Kidney (tissue), 14 donors: ENCODE data around the gene ERVK3-1. TPM values are rescaled to one million over a fixed set of nuclear protein-coding genes. Genes with fewer than 3 reads are reported as not detected.

Experiments used
- DNase-seq, 5 donors: peaks; one replicate each; pipeline ENCODE4 v3.0.0-alpha.2; 2013 to 2020
- FAIRE-seq: peaks from 2 replicates; lab custom pipeline; 2012; peaks lifted over from hg19 to GRCh38; lab: Jason Lieb, UNC
- H3K27ac ChIP-seq, 2 donors: one replicate each; pipeline ENCODE4 v1.7.0; 2013; ENCODE audit warnings: low read depth in 2 of 2, low read length in 2 of 2, inconsistent platforms in 1 of 2
- H3K27me3 ChIP-seq: one replicate; pipeline ENCODE4 v1.7.1; 2013; ENCODE audit warnings: low read length, inconsistent platforms; ENCODE audit not compliant: control insufficient read depth, insufficient read depth
- H3K36me3 ChIP-seq, 3 donors: one replicate each; pipeline versions ENCODE4 v1.7.0 to v1.7.1; 2013; ENCODE audit warnings: low read length in 3 of 3, control low read depth in 1 of 3, inconsistent platforms in 1 of 3; ENCODE audit not compliant: insufficient read depth in 3 of 3, control insufficient read depth in 2 of 3
- H3K4me1 ChIP-seq, 3 donors: one replicate each; pipeline versions ENCODE4 v1.7.0 to v1.7.1; 2013; ENCODE audit warnings: low read length in 3 of 3, inconsistent platforms in 1 of 3, low read depth in 1 of 3; ENCODE audit not compliant: control insufficient read depth in 2 of 3, insufficient read depth in 2 of 3
- H3K4me3 ChIP-seq, 3 donors: one replicate each; pipeline versions ENCODE4 v1.7.0 to v1.8.1; 2013; ENCODE audit warnings: low read length in 3 of 3, control low read depth in 1 of 3, inconsistent platforms in 1 of 3
- H3K9ac ChIP-seq, 3 donors: one replicate each; pipeline versions ENCODE4 v1.7.0 to v1.7.1; 2013; ENCODE audit warnings: low read length in 3 of 3, control low read depth in 1 of 3, inconsistent platforms in 1 of 3
- H3K9me3 ChIP-seq, 3 donors: one replicate each; pipeline versions ENCODE4 v1.7.0 to v1.7.1; 2013; ENCODE audit warnings: low read length in 3 of 3, control low read depth in 1 of 3, inconsistent platforms in 1 of 3; ENCODE audit not compliant: control insufficient read depth in 2 of 3, insufficient read depth in 1 of 3
- CTCF ChIP-seq: IDR thresholded peaks from 3 replicates; pipeline ENCODE4 v1.5.1; 2012; ENCODE audit warnings: mild to moderate bottlenecking, moderate library complexity, borderline replicate concordance; ENCODE audit not compliant: insufficient read depth; ENCODE audit errors: extremely low read depth
- intact Hi-C: fragments of 100-400 bp; cut with DNase I; formaldehyde crosslinking; loops from one replicate; pipeline ENCODE4 v1.11.1; 2022
- polyA plus RNA-seq: library from polyadenylated mRNA; stranded (reverse); fragments of 350-450 nt; fragmentation: Illumina TruSeq; extraction: RNeasy Lipid Tissue Mini Kit (QIAGEN cat#74804); gene quantifications from one replicate; pipeline ENCODE4 v1.2.3, GENCODE V29; 2014; ENCODE audit warnings: low read depth, low replicate concordance; ENCODE audit not compliant: insufficient read depth
- total RNA-seq: library from RNA; stranded (reverse); fragmentation: NEBNext Ultra II Directional; extraction: Animal tissue kit (Norgen Biotek cat#: 25700); gene quantifications from one replicate; pipeline ENCODE4 v1.2.1, GENCODE V29; 2021
- donor health status: control.
- donor health status: control.
- donor health status: control.
- donor health status: control.
- donor health status: control.
- donor health status: DM: yes; HTN: yes; CAD: no.
- donor health status: Normal renal cell carcinoma (clear cell type).

The ERVK3-1 gene
- total and polyA plus RNA-seq, 2 donors from 2014 or later: 35.4 to 41.6 TPM

GRCh38 chr19:58332697-58333096 is 27.5 kb downstream of the ERVK3-1 start:
- no peak for FAIRE-seq
- no peak for TF ChIP-seq CTCF
- H3K4me1 ChIP-seq: peaks cover 0 to 8% (median 0%) of the 10 kb centered on the region in 3 donors
- intact Hi-C loops: no loop called here
- no peak overlapping the region for H3K9ac ChIP-seq
- no peaks in the 10 kb centered on the region for H3K27me3 ChIP-seq
- H3K36me3 ChIP-seq: peaks cover 0 to 2% (median 0%) of the 10 kb centered on the region in 3 donors
- DNase-seq: no peak
- no peak overlapping the region for H3K27ac ChIP-seq
- H3K9me3 ChIP-seq: no peaks in the 10 kb centered on the region
- no peak overlapping the region for H3K4me3 ChIP-seq

GRCh38 chr19:58334691-58335249 is 29.6 kb downstream of the ERVK3-1 start:
- Histone ChIP-seq H3K9me3 (no peaks in the 10 kb centered on the region), H3K4me3 (no peak overlapping the region), H3K36me3 (peaks cover 0 to 8% (median 7%) of the 10 kb centered on the region in 3 donors), H3K4me1 (no peaks in the 10 kb centered on the region), H3K9ac (no peak overlapping the region), H3K27me3 (no peaks in the 10 kb centered on the region), H3K27ac (no peak overlapping the region)
- intact Hi-C loops: no loop called here
- DNase-seq (no peak), FAIRE-seq (no peak)
- no peak for TF ChIP-seq CTCF

DNA sequence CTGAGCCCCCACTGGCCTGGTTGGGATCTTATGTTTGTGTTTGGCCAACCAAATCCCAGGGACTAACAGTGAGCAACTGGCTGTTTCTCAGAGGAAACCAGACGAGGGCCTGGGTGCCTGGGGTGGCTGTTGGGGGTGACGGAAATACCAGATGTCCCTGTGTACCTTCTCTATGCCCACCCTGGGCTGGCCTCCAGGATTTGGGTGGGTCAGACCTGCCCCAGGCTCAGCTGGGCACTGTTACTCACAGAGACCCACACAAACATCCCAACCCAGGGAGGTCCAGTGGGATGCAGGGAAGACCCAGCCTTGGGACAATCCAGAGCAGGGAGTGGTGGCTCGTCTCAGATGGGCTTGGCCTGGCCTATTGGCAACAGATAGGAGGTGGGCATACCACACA is 30.5 kb downstream of the ERVK3-1 start:
- Histone ChIP-seq H3K9ac (no peak overlapping the region), H3K36me3 (peaks cover 0 to 8% (median 7%) of the 10 kb centered on the region in 3 donors), H3K27me3 (no peaks in the 10 kb centered on the region), H3K27ac (no peak overlapping the region), H3K4me1 (no peaks in the 10 kb centered on the region), H3K9me3 (no peaks in the 10 kb centered on the region), H3K4me3 (no peak overlapping the region)
- TF ChIP-seq CTCF: no peak
- FAIRE-seq: no peak
- no peak for DNase-seq
- intact Hi-C loops: no loop called here

DNA sequence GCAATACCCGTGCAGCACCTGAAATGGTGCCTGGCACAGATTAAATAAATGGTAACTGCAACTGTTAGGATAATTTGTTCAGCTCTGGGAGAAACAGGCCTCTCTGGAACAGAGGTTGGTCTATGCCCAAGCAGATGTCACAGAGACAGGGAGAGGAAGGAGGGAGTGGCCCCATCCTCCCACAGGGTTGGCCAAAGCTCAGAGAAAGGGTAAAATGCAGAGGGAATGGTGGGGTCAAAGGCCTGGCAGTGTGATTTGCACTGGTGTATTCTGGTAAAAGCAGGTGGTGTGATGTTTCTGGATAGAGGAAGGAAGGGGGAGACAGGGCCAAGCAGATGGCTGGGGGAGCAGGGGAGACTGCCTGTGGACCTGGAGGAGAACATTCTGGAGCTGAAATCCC is 31.0 kb downstream of the ERVK3-1 start:
- no peak for TF ChIP-seq CTCF

More for the DNA sequence above, 31.0 kb downstream of the ERVK3-1 start:
- H3K9ac ChIP-seq: no peak overlapping the region
- H3K27me3 ChIP-seq: no peaks in the 10 kb centered on the region
- DNase-seq (no peak), FAIRE-seq (no peak)
- H3K9me3 ChIP-seq: no peaks in the 10 kb centered on the region
- peaks cover 0 to 10% (median 7%) of the 10 kb centered on the region in 3 donors for H3K36me3 ChIP-seq
- intact Hi-C loops: no loop called here
- no peak overlapping the region for H3K4me3 ChIP-seq
- no peaks in the 10 kb centered on the region for H3K4me1 ChIP-seq
- H3K27ac ChIP-seq: no peak overlapping the region
